RPMI7951 (cell line): ENCODE results near the gene MBTD1. TPM values are rescaled to one million over a fixed set of nuclear protein-coding genes. Genes with fewer than 3 reads are reported as not detected.
"Not testable (repeated sequence)": the region's sequence is repeated elsewhere in the genome, so short reads cannot be mapped to it uniquely, and the experiment has no call there.

Experiments used
- DNase-seq: peaks from one replicate; pipeline ENCODE4 v3.0.0-alpha.2; 2012; ENCODE audit warnings: low read depth
- total RNA-seq: library from RNA; depleted of rRNA; stranded (reverse); fragments of >200 nt; shearing (Covaris generic); gene quantifications from 2 replicates; pipeline ENCODE4 v1.2.3, GENCODE V29; 2014; rRNA removed

MBTD1 gene
- 4.9 and 8.2 TPM in 2 replicates for total RNA-seq

DNA sequence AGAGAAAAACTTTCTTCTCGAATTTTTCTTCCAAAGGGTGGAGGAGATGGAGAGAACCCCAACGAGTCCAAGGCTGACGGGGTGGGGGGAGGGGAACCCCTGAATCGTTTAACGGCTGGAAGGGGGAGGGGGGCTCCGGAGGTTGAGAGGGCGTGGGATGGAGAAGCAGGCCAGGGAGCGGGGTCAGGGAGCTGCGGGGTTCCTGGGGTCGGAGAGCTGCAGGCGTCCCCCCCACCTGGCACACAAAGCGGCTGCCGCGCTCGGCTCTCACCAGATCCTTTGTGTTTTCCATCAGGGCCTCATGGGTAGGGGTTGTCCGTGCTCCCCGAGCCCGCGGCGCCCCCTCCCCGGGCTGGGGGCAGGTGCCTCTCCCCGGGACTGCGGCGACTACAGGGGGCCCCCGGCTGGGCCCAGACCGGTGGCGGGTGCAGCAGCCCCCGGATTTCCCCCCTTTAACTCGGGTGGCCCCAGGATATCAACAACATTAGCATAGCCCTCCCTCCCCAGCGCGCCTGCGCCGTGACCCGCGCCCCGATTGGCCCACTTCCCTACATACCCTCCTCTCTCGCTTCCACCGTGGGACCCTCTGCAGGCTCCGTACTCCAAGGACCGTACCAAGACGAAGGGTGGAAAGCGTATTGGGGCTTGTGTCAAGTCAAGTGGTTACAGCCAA, at the start of gene MBTD1:
TSS of gene MBTD1 (minus strand) at position 486 of the 673 bp plus-strand sequence. CDS start 34,888 bp downstream, outside the sequence.
- peak; percentile 92 for DNase-seq

DNA sequence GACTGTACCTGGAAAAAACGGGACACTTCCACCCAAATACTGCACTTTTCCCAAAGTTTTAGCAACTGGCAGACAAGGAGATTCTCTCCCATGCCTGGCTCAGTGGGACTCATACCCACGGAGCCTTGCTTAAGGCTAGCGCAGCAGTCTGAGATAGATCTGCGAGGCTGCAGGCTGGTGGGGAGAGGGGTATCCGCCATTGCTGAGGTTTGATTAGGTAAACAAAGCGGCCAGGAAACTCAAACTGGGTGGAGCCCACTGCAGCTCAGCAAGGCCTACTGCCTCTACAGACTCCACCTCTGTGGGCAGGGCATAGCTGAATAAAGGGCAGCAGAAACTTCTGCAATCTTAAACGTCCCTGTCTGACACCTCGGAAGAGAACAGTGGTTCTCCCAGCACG, 45.3 kb upstream of the MBTD1 start:
- DNase-seq: no peak

DNA sequence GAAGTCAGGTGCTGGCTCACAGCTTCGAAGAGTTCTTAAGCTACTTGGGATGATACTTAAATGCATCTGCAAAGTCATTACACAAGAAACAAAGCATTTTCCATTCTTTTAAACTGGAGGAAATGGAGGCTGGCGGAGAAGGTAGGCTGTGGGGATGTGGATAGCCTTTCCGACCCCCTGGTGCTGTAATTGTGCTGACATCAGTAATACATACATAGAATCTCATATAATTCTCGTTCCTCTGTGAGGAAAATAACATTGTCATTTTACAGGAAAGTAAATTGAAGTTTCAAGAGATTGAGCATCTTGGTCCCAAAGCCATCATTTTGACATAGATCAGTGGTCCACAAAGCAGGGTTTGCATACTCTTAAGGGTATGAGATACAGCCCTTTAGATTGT, 40.0 kb upstream of the MBTD1 start:
- DNase-seq: no peak

DNA sequence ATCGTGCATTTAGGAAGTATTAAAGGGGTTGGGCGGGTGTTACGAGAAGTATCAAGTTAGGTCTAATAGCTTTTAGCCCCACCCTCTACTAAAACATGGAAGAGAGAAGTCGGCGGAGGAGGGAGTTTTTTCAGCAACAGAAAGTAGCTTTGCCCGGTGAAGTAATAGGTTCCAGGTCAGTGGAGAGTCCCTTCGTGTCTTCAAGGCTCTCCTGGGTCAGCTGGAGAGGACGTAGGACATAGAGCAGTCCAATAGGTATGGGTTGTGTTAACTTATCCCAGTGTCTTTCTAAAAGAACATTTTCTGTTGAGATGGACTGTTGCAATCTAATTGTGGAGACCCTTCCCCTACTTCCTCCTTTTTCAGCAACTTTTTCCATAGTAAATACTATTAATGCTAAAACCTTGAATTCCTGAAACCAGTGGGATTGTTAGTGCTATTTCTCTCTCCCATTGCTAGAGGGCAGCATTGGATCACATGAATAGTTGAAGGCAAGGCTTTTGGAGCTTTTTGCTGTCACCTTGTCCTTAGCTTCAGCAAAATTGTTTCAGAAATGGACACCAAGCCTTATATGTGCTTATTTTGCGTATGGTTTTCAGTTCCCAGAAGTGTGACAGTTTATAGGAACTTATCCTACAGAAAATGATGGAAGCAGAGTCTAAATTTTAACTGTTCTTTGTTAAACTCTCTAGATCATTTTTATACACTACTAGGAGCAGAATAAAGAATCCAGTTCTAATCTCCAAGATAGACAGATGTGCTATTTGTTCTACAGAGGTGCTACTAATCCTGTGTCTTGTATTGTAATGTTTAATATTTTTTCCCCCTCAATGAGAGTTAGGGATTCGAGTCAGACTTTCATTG, 38.9 kb upstream of the MBTD1 start:
- peak; percentile 40 for DNase-seq

DNA sequence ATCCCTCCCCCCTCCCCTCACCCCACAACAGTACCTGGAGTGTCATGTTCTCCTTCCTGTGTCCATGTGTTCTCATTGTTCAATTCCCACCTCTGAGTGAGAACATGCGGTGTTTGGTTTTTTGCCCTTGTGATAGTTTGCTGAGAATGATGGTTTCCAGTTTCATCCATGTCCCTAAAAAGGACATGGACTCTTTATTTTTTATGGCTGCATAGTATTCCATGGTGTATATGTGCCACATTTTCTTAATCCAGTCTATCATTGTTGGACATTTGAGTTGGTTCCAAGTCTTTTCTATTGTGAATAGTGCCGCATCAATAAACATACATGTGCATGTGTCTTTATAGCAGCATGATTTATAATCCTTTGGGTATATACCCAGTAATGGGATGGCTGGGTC, 34.5 kb upstream of the MBTD1 start:
- DNase-seq: not testable (repeated sequence)

DNA sequence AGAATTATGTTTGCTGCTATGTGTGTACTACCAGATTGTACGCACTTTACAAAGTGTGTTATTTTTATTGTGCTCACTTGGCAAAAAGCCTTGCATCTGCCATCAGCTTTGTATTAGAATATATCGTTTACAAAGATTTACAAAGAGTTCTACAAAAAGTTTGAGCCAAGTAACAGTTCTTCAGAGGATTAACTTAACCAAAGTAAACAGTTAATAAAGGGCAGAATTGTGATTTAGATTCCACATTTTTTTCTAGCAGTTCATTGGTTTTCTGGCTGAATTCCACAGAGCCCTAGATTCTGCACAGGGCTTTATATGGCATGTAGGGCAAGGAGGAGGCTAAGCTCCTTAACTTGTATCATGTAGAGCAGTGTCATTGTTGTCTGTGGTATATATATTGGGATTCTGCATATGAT, 29.9 kb upstream of the MBTD1 start:
- no peak for DNase-seq

DNA sequence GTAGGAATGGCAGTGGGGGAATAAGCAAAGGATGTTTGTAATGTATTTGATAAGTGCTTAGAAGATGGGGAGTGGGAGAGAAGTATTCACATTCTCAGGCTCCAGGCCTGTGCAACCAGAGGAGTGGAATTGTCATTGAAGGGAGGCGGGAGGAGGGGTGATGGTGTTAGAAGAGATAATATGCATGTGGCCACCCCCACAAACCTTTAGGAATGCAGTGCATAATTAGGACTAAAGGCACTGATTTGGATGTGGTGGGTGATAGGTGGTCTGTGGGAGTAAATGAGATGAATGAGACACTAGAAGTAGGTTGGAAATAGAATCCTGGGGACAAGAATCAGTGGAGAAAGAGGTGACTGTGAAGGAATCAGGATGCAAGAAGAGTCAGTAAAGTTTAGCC, 27.6 kb upstream of the MBTD1 start:
- no peak for DNase-seq

DNA sequence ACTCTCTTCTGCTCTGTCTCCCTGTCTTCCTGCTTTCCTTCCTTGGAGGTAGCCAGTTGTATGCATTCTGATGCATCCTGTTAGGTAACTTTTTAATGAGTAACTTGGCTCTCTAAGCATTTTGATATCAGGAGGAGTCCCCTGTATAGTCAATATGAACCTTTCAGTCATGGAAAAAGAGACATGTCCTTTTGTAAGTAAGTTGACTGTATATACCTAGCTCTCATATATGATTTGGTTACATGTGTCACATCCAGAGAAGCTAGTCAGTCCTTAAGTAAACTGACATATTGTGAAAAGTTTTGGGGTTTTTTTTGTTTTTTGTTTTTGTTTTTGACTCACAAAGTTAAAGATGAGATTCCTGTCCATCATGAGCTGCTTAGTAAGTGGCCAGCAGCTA, 19.3 kb upstream of the MBTD1 start:
- no peak for DNase-seq

DNA sequence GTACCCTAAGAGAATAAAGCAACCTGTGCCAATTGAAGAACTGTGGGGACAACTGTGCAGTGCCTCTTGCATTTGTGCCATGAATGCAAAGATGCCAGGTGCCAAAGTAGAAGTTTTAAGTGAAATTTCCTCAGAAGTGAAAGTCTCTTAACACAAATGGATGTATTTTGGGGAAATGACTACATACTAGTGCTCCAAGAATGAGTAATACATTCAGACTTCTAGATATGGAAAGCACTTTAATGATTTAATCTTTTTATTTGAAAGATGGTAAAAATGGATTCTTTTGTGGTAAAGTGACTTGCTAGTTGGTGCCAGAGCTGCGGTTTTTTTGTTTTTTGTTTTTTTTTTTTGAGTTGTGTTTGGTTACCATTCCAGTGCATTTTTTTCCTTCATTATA, 15.5 kb upstream of the MBTD1 start:
- DNase-seq: peak; percentile 13

DNA sequence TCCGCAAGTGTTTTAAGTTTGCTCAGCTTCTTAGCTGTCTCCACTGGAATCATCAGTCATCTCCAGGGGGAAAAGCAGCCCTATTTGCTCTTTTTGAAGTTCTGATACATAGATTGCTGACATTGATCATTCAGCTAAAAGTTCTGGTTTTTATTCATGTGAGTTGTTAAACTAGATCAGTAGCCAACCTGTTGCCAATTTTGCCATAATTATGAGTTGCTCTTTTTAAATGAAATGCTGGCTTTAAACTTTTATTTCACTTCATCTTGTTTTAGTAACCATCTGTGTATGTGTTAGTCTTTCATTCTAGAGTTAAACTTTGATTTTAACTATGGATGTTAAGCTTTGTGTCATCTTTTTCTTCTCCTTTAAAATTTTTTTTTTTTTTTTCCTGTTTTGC, 13.0 kb upstream of the MBTD1 start:
- DNase-seq: no peak

DNA sequence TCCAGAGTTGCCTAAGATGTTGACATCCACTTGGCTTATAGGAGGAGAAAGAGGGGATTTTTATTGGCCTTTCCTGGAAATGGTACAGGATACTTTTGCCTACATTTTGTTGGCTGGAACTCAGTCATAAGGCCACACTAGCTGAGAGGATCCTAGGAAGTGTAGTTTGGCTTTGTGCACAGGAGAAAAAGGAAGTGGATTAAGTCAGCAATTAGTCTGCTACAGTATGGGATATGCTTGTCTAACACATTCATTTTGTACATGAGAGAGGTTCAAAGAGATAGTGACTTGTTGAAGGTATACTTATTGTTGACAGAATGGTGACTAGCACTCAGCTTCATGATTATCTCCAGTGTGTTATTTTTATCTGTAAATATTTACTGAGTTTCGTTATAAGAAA, 10.8 kb upstream of the MBTD1 start:
- DNase-seq: no peak

DNA sequence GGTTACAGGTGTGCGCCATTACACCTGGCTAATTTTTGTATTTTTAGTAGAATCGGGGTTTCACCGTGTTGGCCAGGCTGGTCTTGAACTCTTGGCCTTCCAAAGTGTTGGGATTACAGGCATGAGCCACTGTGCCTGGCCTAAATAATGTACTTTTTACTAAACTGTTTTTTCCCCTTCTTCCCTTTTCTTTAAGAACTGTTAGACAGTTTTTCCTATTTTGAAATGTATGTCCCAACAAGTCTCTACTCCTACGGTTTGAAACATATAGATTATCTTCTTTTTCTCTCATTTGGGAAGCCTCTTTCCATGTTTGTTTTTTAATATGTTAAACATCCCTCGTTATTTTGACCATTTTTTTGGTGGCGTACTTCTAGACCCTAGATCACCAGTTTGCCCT, 10.1 kb upstream of the MBTD1 start:
- DNase-seq: no peak

DNA sequence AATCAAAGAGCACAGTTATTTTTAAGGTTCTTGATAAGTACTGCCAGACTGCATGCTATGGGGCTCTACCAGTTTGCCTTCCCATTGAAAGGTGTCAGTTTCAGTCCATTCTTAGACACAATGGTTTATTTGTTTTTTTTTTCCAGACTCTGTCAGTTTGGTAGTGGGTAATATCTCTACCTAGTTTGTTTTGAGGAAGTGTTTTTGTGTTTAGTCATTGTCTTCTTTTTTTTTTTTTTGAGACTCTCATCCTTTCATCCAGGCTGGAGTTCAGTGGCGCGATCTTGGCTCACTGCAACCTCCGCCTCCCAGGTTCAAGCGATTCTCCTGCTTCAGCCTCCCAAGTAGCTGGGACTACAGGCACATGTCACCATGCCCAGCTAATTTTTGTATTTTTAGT, 4.6 kb upstream of the MBTD1 start:
- DNase-seq: not testable (repeated sequence)

DNA sequence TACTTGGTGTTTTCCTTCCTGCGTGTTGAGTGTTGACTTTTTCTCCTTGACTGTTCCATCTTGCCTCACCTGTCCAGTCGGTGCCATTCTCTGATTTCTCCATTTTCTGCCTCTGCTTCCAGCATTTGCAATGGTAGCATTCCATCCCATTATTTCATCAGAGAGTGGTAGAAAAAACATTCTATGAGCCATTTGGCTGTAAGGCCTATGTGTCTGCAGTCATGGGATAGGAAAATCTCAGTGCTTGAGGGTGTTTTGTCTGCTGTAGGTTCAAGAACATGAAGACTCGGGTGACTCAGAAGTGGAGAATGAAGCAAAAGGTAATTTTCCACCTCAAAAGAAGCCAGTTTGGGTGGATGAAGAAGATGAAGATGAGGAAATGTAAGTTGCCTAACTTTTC, 3.2 kb upstream of the MBTD1 start:
- DNase-seq: peak; percentile 33

DNA sequence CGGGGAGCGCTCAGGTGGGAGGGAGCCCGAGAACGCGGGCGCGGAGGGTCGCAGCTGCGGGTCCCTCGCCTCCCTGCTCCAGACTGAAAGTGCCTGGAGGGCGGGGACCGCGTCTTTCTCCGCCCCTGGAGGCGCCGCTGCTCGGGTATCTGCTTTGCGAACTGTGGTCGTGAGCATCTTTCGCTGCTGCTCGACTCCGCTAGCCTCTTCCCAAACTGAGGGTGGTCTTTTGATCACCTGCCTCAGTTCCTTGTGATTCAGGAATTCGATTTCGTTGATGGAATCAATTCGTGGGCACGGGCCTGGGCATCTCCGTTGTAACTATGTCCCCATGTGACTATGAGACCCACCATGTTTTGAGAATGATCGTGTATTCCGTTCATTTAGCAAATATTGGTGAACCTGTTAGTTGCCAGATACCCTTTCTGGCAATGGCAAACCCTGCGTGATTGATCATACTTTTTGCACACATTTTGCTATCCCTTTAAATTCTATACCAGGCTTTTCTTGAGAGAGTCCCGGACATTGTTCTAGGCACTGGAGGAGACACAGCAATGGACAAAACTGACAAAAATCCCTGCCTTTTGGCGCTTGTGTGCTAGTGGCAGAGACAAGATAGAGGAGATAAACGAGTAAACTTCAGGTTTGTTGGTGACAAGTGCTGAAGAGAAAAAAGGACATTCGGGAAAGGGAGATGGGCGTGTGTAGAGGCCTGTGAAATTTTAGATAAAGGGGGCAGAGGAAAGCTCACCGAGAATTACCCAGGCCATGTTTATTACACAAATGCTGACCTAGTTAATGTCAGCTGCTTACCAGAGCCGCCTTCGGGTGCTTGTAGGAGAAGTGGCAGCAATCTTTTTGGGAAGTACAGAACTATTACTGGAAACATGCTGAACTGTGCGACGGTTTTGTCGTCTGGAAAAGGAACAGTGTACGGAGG, 1.4 kb upstream of the MBTD1 start:
- no peak for DNase-seq

DNA sequence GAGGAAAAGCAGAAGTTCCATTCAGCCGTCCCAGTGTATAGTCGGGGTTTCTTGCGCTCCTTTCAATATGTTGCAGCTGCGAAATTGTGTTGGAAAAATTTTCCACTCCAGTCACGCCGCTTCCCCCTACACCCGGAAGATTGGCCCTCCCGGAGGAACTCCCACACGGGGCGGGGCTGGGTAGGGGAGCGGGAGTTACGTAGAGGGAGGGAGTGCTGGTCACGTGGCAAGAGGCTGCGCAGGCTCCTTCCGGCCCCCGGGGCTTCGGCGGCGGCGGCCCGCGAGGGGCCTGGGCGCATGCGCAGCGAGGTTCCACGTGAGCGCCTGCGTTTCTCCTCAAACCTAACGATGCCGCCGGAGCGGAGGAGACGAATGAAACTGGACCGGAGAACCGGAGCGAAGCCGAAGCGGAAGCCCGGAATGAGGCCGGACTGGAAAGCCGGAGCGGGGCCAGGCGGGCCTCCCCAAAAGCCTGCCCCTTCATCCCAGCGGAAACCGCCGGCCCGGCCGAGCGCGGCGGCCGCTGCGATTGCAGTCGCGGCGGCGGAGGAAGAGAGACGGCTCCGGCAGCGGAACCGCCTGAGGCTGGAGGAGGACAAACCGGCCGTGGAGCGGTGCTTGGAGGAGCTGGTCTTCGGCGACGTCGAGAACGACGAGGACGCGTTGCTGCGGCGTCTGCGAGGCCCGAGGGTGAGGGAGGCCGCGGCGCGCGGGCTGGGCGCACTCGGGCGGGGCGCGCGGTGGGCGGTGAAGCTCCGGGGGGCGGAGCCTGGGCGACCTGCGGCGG, 581 bp upstream of the MBTD1 start, which contains the start of gene UTP18:
TSS of gene UTP18 (plus strand) at position 310 of the 787 bp plus-strand sequence. CDS start at position 349, 39 bp downstream.
- peak; percentile 94 for DNase-seq

DNA sequence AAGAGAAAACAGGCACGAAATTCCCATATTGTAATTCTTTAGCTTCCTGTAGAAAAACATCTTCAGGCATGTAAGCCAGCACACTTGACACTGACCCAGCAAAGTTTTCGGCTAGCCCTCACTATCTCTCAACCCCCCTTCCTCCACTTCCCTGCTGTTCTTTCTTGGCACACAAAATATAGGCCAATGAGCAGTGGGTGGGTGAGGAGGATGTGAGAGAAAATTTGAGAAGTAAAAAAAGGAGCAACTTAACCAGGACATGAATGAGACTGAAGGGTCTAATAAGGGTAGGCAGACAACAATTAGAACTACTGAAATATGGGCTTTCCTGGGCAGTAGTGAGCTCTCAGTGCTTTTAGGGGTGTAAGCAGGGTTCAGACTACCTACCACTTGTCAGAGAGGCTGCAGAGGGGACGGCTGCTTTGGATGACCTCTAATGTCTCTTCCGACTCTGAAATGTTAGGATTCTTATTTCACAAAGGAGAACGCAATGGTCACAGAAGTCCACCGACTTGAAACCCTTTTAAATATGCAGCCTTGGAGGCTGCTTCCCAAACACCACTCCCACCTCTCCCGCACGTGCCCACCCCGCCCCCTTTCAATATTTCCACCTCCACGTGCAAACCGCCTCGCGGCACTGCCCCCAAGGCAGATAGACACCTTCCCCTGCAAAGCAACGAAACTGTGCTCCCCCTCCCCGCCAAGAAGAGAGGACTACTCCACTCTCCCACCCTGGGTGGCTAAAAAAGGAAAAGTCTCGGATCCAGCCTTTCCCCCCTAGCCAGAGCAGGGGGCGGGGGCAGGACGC, 889 bp downstream of the MBTD1 start:
- DNase-seq: no peak

DNA sequence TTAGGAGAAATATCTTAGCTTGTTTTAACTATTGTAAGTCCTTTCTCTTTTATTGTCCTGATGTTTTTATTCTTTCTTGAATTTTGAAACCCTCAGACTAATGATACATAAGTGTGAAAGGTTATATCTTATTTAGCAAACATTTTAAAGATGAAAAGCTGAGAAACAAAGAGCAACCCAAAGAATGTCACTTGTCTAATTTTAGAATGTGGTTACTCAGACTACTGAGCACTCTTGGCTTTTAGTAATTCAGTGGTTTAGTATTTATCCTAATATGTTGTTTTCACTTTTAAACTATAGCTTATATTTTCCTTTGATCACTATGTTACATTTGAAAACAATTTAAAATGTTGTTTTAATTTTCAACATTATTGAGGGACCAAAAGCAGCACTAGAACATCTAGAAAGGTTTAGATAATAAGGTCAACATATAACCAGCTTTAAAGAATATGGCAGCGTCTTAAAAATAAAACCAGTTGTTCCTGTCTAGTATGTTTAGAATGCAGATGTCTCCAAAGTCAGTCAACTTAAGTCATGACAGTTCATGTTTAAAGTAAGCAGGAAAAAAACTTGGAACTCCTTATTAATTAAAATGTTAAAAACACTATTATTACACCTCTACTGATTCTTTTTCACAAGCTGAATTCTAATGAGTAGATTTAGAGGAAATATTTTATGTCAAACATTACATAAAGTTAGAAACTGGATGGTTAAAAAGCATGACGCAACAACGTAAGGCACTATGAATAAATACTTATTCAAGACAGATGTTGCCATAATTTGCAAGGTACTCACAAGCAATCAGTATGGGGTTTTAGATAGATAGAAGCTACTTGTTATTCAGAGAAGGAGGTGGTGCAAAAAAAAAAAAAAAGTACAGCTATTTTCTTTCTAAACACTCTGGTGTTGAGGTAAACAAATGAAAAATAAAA, 2.4 kb downstream of the MBTD1 start:
- DNase-seq: no peak

DNA sequence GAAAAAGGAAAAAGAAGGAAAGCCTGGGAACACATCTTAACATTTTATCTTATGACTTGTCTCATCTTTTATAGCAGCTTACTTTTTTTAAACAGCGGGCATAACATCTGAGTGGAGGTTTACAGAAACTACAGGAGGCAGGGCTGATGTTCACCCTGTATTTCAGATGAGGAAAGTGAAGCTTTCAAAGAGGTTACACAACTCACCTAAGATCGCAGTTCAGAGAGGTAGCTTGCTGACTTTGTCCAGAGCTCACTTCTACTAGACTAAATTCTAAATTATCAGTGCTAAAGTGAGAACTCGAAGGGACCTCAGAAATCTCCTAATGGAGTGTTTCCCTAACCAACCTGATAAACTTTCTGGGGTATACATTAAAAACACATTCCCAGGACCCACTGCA, 3.7 kb downstream of the MBTD1 start:
- no peak for DNase-seq
